Activated B cell treated with CpG ODN at 0.5 μM for 24 hours (primary cell): Measurements from ENCODE around the gene HBQ1. TPM values are rescaled to one million over a fixed set of nuclear protein-coding genes. Genes with fewer than 3 reads are reported as not detected.
"Not testable (repeated sequence)": the region's sequence is repeated elsewhere in the genome, so short reads cannot be mapped to it uniquely, and the experiment has no call there.

ENCODE experiments used
- ATAC-seq: fragments of 200-7000 bp; cut with Tn5 transposase; one replicate; pipeline ENCODE4 v1.10.0; 2021; ENCODE audit warnings: low read depth, mild to moderate bottlenecking, moderate library complexity
- CTCF ChIA-PET: fragments of 350-600 bp; sonication (Branson Sonifier 250); formaldehyde crosslinking; loops from one replicate; lab custom pipeline; 2021; ENCODE audit warnings: antibody characterized with exemption; lab: Charles Lee
- POLR2A ChIA-PET: fragments of 350-600 bp; sonication (Branson Sonifier 250); formaldehyde crosslinking; loops from one replicate; lab custom pipeline; 2021; ENCODE audit warnings: antibody characterized with exemption; lab: Charles Lee
- DNase-seq: peaks from one replicate; pipeline ENCODE4 v3.0.0; 2022
- H3K27ac Mint-ChIP-seq: one replicate; pipeline ENCODE4 v1.8.0; 2020; ENCODE audit warnings: mixed read lengths
- H3K27me3 Mint-ChIP-seq: one replicate; pipeline ENCODE4 v1.8.0; 2021; ENCODE audit warnings: mixed read lengths
- H3K36me3 Mint-ChIP-seq: one replicate; pipeline ENCODE4 v1.8.0; 2021; ENCODE audit warnings: low read depth, mixed read lengths
- H3K4me1 Mint-ChIP-seq: one replicate; pipeline ENCODE4 v1.8.0; 2021; ENCODE audit warnings: mixed read lengths
- H3K4me3 Mint-ChIP-seq: one replicate; pipeline ENCODE4 v1.8.0; 2020; ENCODE audit warnings: mild to moderate bottlenecking, mixed read lengths
- H3K9me3 Mint-ChIP-seq: one replicate; pipeline ENCODE4 v1.8.0; 2020; ENCODE audit warnings: mixed read lengths
- intact Hi-C: fragments of 100-400 bp; cut with micrococcal nuclease; formaldehyde crosslinking; loops from one replicate; pipeline ENCODE4 v1.15.1; 2024
- total RNA-seq: library from RNA; stranded (reverse); gene quantifications from 2 replicates; pipeline ENCODE4 v1.2.3, GENCODE V29; 2022
- TF ChIP-seq, protein P1 (sequence below): fragments of 200-600 bp; IDR thresholded peaks from one replicate; pipeline ENCODE4 v1.8.0; 2022; ENCODE audit warnings: antibody characterized with exemption, mild to moderate bottlenecking

HBQ1 gene
- total RNA-seq, 1 donor from 2014 or later, result not detected

- ChIA-PET POLR2A (no interaction called here), CTCF (no interaction called here)
- no peaks in the 10 kb centered on the region for H3K36me3 Mint-ChIP-seq
- no peak overlapping the region for H3K27ac Mint-ChIP-seq
- no peaks in the 10 kb centered on the region for H3K9me3 Mint-ChIP-seq
- TF ChIP-seq, protein P1, sequence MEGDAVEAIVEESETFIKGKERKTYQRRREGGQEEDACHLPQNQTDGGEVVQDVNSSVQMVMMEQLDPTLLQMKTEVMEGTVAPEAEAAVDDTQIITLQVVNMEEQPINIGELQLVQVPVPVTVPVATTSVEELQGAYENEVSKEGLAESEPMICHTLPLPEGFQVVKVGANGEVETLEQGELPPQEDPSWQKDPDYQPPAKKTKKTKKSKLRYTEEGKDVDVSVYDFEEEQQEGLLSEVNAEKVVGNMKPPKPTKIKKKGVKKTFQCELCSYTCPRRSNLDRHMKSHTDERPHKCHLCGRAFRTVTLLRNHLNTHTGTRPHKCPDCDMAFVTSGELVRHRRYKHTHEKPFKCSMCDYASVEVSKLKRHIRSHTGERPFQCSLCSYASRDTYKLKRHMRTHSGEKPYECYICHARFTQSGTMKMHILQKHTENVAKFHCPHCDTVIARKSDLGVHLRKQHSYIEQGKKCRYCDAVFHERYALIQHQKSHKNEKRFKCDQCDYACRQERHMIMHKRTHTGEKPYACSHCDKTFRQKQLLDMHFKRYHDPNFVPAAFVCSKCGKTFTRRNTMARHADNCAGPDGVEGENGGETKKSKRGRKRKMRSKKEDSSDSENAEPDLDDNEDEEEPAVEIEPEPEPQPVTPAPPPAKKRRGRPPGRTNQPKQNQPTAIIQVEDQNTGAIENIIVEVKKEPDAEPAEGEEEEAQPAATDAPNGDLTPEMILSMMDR, result no peak
- intact Hi-C loops, result no loop called here
- H3K4me1 Mint-ChIP-seq, result peaks cover 14% of the 10 kb centered on the region
- H3K27me3 Mint-ChIP-seq, result peaks cover 30% of the 10 kb centered on the region
- H3K4me3 Mint-ChIP-seq, result no peak overlapping the region
- no peak for ATAC-seq
- no peak for DNase-seq
Observed at GRCh38 chr16:162271-162991, 17.8 kb upstream of the HBQ1 start.

DNA sequence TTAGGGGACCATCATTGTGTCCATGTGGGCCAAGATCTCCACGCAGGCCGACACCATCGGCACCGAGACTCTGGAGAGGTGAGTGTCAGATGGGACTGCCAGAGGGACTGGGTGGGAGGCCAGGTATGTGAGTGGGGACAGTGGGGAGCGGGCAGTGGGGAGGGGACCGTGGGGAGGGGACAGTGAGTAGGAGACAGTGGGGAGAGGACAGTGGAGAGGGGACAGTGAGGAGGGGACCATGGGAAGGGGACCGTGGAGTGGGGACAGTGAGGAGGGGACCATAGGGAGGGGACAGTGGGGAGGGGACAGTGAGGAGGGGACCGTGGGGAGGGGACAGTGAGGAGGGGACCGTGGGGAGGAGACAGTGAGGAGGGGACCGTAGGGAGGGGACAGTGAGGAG is 17.1 kb upstream of the HBQ1 start:
- DNase-seq, intact Hi-C loops, H3K4me3 Mint-ChIP-seq, H3K9me3 Mint-ChIP-seq, ATAC-seq, H3K36me3 Mint-ChIP-seq, CTCF ChIA-PET, POLR2A ChIA-PET, H3K27ac Mint-ChIP-seq: not testable (repeated sequence)
- peaks cover 14% of the 10 kb centered on the region for H3K4me1 Mint-ChIP-seq
- peaks cover 30% of the 10 kb centered on the region for H3K27me3 Mint-ChIP-seq

GRCh38 chr16:163696-164095 is 16.6 kb upstream of the HBQ1 start:
- CTCF ChIA-PET, intact Hi-C loops, H3K36me3 Mint-ChIP-seq, H3K27ac Mint-ChIP-seq, DNase-seq, ATAC-seq, H3K9me3 Mint-ChIP-seq, POLR2A ChIA-PET, H3K4me3 Mint-ChIP-seq: not testable (repeated sequence)
- peaks cover 14% of the 10 kb centered on the region for H3K4me1 Mint-ChIP-seq
- H3K27me3 Mint-ChIP-seq, result peaks cover 32% of the 10 kb centered on the region

GRCh38 chr16:164134-164823 is 16.0 kb upstream of the HBQ1 start:
- CTCF ChIA-PET, H3K27ac Mint-ChIP-seq, DNase-seq, POLR2A ChIA-PET, H3K36me3 Mint-ChIP-seq, intact Hi-C loops, H3K4me3 Mint-ChIP-seq, H3K9me3 Mint-ChIP-seq: not testable (repeated sequence)
- Mint-ChIP-seq H3K4me1 (peaks cover 14% of the 10 kb centered on the region), H3K27me3 (peaks cover 33% of the 10 kb centered on the region)
- peak; percentile 53 for ATAC-seq

DNA sequence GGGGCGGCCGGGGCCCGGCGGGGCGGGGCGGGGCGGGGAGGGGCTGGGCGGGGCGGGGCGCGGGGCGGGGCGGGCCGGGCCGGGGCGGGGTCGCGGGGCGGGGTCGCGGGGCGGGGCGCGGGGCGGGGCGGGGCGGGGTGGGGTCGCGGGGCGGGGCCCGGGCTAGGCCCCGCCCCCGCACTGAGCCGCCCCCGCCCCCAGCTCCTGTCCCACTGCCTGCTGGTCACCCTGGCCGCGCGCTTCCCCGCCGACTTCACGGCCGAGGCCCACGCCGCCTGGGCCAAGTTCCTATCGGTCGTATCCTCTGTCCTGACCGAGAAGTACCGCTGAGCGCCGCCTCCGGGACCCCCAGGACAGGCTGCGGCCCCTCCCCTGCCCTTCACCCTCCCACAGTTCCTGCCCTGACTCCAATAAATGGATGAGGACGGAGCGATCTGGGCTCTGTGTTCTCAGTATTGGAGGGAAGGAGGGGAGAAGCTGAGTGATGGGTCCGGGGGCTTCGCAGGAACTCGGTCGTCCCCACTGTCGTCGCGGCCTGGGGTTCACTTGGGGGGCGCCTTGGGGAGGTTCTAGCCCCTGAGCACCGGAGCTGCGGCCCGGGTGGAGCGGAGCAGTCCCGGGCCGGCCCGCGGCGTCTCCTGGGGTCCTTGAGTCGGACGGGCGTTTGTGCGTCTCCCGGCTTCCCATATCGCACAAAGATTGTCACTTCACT is 15.3 kb upstream of the HBQ1 start:
- no peak overlapping the region for H3K27ac Mint-ChIP-seq
- H3K4me3 Mint-ChIP-seq, result peak overlapping the region; percentile 38
- peaks cover 14% of the 10 kb centered on the region for H3K4me1 Mint-ChIP-seq
- TF ChIP-seq, protein P1, result no peak
- H3K36me3 Mint-ChIP-seq, result no peaks in the 10 kb centered on the region
- H3K27me3 Mint-ChIP-seq, result peaks cover 35% of the 10 kb centered on the region
- ATAC-seq (peak; percentile 60), DNase-seq (no peak)
- H3K9me3 Mint-ChIP-seq, result no peaks in the 10 kb centered on the region
- ChIA-PET CTCF (no interaction called here), POLR2A (no interaction called here)
- intact Hi-C loops, result no loop called here

GRCh38 chr16:165539-166374 is 14.5 kb upstream of the HBQ1 start, which contains the start of gene HBM:
TSS of gene HBM (plus strand) at chr16:165978. CDS start at chr16:165998, 20 bp downstream.
- Mint-ChIP-seq H3K4me1 (peaks cover 14% of the 10 kb centered on the region), H3K9me3 (no peaks in the 10 kb centered on the region), H3K27me3 (peaks cover 40% of the 10 kb centered on the region), H3K27ac (no peak within 1 kb of the TSS), H3K36me3 (no peaks in the 10 kb centered on the region), H3K4me3 (peak within 1 kb of the TSS; percentile 38)
- DNase-seq (no peak), ATAC-seq (peak; percentile 17)
- ChIA-PET CTCF (no interaction called here), POLR2A (interaction anchor here (0.6 kb wide), 1 partner anchor 422 kb away, joined by 3 read pairs; no protein-coding TSS in a partner anchor)
- TF ChIP-seq, protein P1, result no peak
- intact Hi-C loops, result no loop called here
